ENCODE data around the gene EPO.
"Not testable (repeated sequence)": the region's sequence is repeated elsewhere in the genome, so short reads cannot be mapped to it uniquely, and the experiment has no call there.

Gene EPO

GRCh38 chr7:100686822-100687211 lies 33.5 kb upstream of the EPO start:
- Mint-ChIP-seq H3K27me3 (no peaks in the 10 kb centered on the region), H3K27ac (no peak overlapping the region), H3K4me3 (no peak overlapping the region), H3K36me3 (ENCODE audit: insufficient read depth) (peaks cover 47% of the 10 kb centered on the region), H3K9me3 (no peaks in the 10 kb centered on the region), H3K4me1 (ENCODE audit: low read depth in 2 of 2) (peaks cover 9 to 14% of the 10 kb centered on the region in 2 donors)
- DNase-seq, result no peak
- no peak for ATAC-seq (replicated peaks)

DNA sequence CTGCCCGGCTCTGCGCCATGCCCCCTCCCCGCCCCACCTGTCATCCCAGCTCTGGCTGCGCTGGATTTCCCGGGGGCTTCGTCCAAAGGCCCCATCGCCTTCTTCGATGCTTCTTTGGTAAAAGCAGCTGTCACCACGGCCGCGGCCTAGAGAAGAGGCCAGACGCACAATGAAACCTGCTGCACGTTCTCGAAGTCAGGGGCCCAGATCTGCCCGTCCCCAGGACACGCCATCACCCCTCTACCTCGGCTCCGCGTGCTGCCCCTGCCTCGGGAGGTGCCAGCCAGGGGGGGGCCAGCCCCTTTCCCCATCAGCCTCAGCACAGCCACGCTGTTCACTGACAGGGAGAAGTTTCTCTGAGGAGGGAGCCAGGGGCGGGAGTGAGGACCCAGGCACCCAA lies 33.0 kb upstream of the EPO start:
- DNase-seq (no peak), ATAC-seq (replicated peaks) (no peak)
- peaks cover 13 to 18% of the 10 kb centered on the region in 2 donors for H3K4me1 Mint-ChIP-seq (ENCODE audit: low read depth in 2 of 2)
- H3K36me3 Mint-ChIP-seq (ENCODE audit: insufficient read depth), result peaks cover 46% of the 10 kb centered on the region
- H3K27me3 Mint-ChIP-seq, result no peaks in the 10 kb centered on the region
- no peak overlapping the region for H3K4me3 Mint-ChIP-seq
- peak overlapping the region in 1 of 2 donors; percentile 78 for H3K27ac Mint-ChIP-seq
- no peaks in the 10 kb centered on the region for H3K9me3 Mint-ChIP-seq

DNA sequence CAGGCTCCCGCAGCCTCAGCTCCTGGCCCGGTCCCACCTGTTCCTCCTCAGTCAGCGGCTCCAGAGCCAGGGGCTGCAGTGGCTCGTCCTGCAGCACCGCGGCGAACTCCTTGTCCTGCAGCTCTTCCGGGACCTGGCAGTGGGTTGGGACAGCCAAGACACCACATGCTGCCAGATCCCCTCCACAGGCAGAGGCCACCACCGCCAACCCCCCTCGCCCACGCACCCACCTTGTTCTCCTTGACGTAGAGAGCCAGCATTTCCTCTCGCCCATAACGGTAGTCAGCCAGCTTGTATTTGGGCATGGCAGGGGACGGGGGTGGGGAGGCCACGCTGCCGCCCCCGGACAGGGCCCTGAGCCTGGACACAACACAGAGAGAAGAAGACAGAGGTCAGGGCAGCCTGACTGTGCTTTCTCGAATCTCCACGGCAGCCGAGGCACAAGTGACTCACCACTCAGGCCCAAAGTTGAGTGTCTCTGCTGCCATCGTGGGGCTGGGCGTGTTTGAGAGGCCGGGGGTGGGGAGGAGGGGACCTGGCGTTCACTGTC lies 32.4 kb upstream of the EPO start:
- ATAC-seq (replicated peaks), result no peak
- no peak overlapping the region for H3K4me3 Mint-ChIP-seq
- no peaks in the 10 kb centered on the region for H3K27me3 Mint-ChIP-seq
- no peaks in the 10 kb centered on the region for H3K9me3 Mint-ChIP-seq
- H3K27ac Mint-ChIP-seq, result peak overlapping the region; percentile 8 to 78
- no peak for DNase-seq
- H3K4me1 Mint-ChIP-seq (ENCODE audit: low read depth in 2 of 2), result peaks cover 19 to 24% of the 10 kb centered on the region in 2 donors
- peaks cover 48% of the 10 kb centered on the region for H3K36me3 Mint-ChIP-seq (ENCODE audit: insufficient read depth)

- ATAC-seq (replicated peaks) (no peak), DNase-seq (no peak)
- no peaks in the 10 kb centered on the region for H3K9me3 Mint-ChIP-seq
- H3K4me1 Mint-ChIP-seq (ENCODE audit: low read depth in 2 of 2), result peaks cover 24 to 27% of the 10 kb centered on the region in 2 donors
- H3K36me3 Mint-ChIP-seq (ENCODE audit: insufficient read depth), result peaks cover 54% of the 10 kb centered on the region
- H3K27ac Mint-ChIP-seq, result peak overlapping the region; percentile 8 to 78
- no peaks in the 10 kb centered on the region for H3K27me3 Mint-ChIP-seq
- no peak overlapping the region for H3K4me3 Mint-ChIP-seq
Observed at GRCh38 chr7:100688326-100688860, 31.9 kb upstream of the EPO start.

- H3K9me3 Mint-ChIP-seq, result no peaks in the 10 kb centered on the region
- H3K4me1 Mint-ChIP-seq (ENCODE audit: low read depth in 2 of 2), result peaks cover 24 to 28% of the 10 kb centered on the region in 2 donors
- ATAC-seq (replicated peaks), result no peak
- no peak for DNase-seq
- peak overlapping the region in 1 of 2 donors; percentile 51 for H3K4me3 Mint-ChIP-seq
- peaks cover 54% of the 10 kb centered on the region for H3K36me3 Mint-ChIP-seq (ENCODE audit: insufficient read depth)
- H3K27ac Mint-ChIP-seq, result peak overlapping the region; percentile 8 to 78
- no peaks in the 10 kb centered on the region for H3K27me3 Mint-ChIP-seq
Observed at GRCh38 chr7:100689230-100690135, 30.8 kb upstream of the EPO start.

GRCh38 chr7:100691676-100692577 lies 28.3 kb upstream of the EPO start:
- H3K27ac Mint-ChIP-seq, result no peak overlapping the region
- peak overlapping the region; percentile 94 for H3K4me3 Mint-ChIP-seq
- H3K4me1 Mint-ChIP-seq (ENCODE audit: low read depth in 2 of 2), result peaks cover 24 to 28% of the 10 kb centered on the region in 2 donors
- H3K27me3 Mint-ChIP-seq, result no peaks in the 10 kb centered on the region
- ATAC-seq (replicated peaks) (peak; percentile 65), DNase-seq (peak; percentile 78 to 81 (median 79))
- peaks cover 47% of the 10 kb centered on the region for H3K36me3 Mint-ChIP-seq (ENCODE audit: insufficient read depth)
- H3K9me3 Mint-ChIP-seq, result no peaks in the 10 kb centered on the region

GRCh38 chr7:100692578-100692961 lies 27.7 kb upstream of the EPO start:
- ATAC-seq (replicated peaks) (no peak), DNase-seq (no peak)
- no peaks in the 10 kb centered on the region for H3K27me3 Mint-ChIP-seq
- peak overlapping the region; percentile 96 to 97 for H3K27ac Mint-ChIP-seq
- H3K9me3 Mint-ChIP-seq, result no peaks in the 10 kb centered on the region
- H3K4me1 Mint-ChIP-seq (ENCODE audit: low read depth in 2 of 2), result peaks cover 24 to 28% of the 10 kb centered on the region in 2 donors
- peak overlapping the region; percentile 94 for H3K4me3 Mint-ChIP-seq
- peaks cover 41% of the 10 kb centered on the region for H3K36me3 Mint-ChIP-seq (ENCODE audit: insufficient read depth)

- H3K27me3 Mint-ChIP-seq, result no peaks in the 10 kb centered on the region
Observed at GRCh38 chr7:100693312-100694097, 26.8 kb upstream of the EPO start.

DNA sequence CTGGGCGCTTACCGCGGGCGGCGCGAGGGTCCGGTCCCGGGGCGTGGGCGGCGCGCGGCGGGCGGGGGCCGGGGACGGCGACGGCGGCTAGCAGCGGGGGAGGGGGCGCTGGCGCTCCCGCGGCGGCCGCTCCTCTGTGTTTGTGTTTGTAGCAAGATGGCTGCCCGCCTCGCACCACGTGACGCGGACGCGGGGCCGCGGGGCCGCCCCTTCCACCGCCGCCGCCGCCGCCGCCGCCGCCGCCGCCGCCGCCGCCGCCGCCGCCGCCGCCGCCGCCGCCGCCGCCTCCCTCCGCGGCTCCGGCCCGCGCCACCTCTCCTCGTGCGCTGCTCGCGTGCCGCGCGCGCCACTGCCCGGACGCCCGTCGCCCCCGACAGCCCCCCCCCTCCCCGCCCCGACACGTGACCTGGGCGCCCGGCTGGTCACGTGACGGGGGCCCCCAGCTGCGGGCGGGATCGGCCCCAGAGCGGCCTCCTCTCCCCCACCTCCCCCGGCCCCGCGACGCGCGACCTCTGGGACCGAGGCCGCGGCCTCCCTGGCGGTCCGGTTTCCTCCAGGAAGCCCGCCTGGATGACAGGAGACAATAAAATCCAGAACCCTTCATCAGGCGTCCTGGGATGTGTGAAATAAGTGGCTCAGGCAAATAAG lies 26.0 kb upstream of the EPO start, which contains the start of gene GIGYF1:
TSS of gene GIGYF1 (minus strand) at position 153 of the 648 bp plus-strand sequence. CDS start 6,012 bp downstream, outside the sequence.
- DNase-seq (peak; percentile 54 to 62 (median 56)), ATAC-seq (replicated peaks) (peak; percentile 74)
- H3K9me3 Mint-ChIP-seq, result no peaks in the 10 kb centered on the region
- H3K27ac Mint-ChIP-seq, result peak within 1 kb of the TSS; percentile 96 to 97
- H3K27me3 Mint-ChIP-seq, result peaks cover 0 to 1% of the 10 kb centered on the region in 2 donors
- peaks cover 20 to 22% of the 10 kb centered on the region in 2 donors for H3K4me1 Mint-ChIP-seq (ENCODE audit: low read depth in 2 of 2)
- H3K4me3 Mint-ChIP-seq, result peak within 1 kb of the TSS; percentile 94
- H3K36me3 Mint-ChIP-seq (ENCODE audit: insufficient read depth), result peaks cover 28% of the 10 kb centered on the region

More at GRCh38 chr7:100693312-100694097, 26.8 kb upstream of the EPO start:
- no peak for DNase-seq
- peak overlapping the region; percentile 94 for H3K4me3 Mint-ChIP-seq
- H3K9me3 Mint-ChIP-seq, result no peaks in the 10 kb centered on the region
- H3K27ac Mint-ChIP-seq, result peak overlapping the region; percentile 96 to 97
- peaks cover 24 to 28% of the 10 kb centered on the region in 2 donors for H3K4me1 Mint-ChIP-seq (ENCODE audit: low read depth in 2 of 2)
- peaks cover 33% of the 10 kb centered on the region for H3K36me3 Mint-ChIP-seq (ENCODE audit: insufficient read depth)
- ATAC-seq (replicated peaks), result peak; percentile 44

DNA sequence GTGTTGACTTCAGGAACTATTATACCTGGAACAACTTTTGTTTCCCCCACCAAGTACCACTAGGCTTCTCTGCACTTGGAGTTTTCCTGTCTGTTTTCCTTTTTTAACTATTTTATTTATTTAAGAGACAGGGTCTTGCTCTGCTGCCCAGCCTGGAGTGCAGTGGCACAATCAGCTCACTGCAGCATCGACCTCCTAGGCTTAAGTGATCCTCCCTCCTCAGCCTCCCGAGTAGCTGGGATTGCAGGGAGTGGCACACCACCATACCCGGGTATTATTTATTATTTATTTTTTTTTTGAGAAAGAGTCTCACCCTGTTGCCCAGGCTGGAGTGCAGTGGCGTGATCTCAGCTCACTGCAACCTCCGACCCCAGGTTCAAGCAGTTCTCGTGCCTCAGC lies 24.1 kb upstream of the EPO start:
- H3K4me3 Mint-ChIP-seq, result peak overlapping the region in 1 of 2 donors; percentile 57
- no peak overlapping the region for H3K27ac Mint-ChIP-seq
- H3K4me1 Mint-ChIP-seq (ENCODE audit: low read depth in 2 of 2), result peaks cover 19 to 20% of the 10 kb centered on the region in 2 donors

GRCh38 chr7:100699018-100699417 lies 21.2 kb upstream of the EPO start:
- no peak overlapping the region for H3K4me3 Mint-ChIP-seq
- no peak overlapping the region for H3K27ac Mint-ChIP-seq
- H3K27me3 Mint-ChIP-seq, result peaks cover 11 to 13% of the 10 kb centered on the region in 2 donors
- H3K36me3 Mint-ChIP-seq (ENCODE audit: insufficient read depth), result peaks cover 9% of the 10 kb centered on the region
- H3K9me3 Mint-ChIP-seq, result no peaks in the 10 kb centered on the region
- no peaks in the 10 kb centered on the region for H3K4me1 Mint-ChIP-seq (ENCODE audit: low read depth in 2 of 2)
- ATAC-seq (replicated peaks), result no peak
- DNase-seq, result no peak

More for the DNA sequence above, 24.1 kb upstream of the EPO start:
- no peak for DNase-seq
- no peak for ATAC-seq (replicated peaks)
- peaks cover 21% of the 10 kb centered on the region for H3K36me3 Mint-ChIP-seq (ENCODE audit: insufficient read depth)
- H3K27me3 Mint-ChIP-seq, result peaks cover 10 to 11% of the 10 kb centered on the region in 2 donors
- no peaks in the 10 kb centered on the region for H3K9me3 Mint-ChIP-seq

DNA sequence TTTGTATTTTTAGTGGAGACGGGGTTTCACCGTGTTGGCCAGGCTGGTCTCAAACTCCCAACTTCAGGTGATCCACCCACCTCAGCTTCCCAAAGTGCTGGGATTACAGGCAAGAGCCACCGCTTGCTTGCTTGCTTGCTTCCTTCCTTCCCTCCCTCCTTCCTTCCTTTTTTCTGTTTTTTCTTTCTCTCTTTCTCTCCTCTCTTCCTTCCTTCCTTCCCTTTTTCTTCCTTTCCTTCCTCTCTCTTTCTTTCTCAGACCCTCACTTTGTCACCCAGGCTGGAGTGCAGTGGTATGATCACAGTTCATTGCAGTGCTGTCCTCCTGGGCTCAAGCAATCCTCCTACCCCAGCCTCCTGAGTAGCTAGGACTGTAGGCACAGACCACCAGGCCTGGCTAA lies 19.2 kb upstream of the EPO start:
- DNase-seq; H3K4me3 Mint-ChIP-seq; H3K36me3 Mint-ChIP-seq (ENCODE audit: insufficient read depth); H3K9me3 Mint-ChIP-seq; ATAC-seq (replicated peaks); H3K4me1 Mint-ChIP-seq (ENCODE audit: low read depth in 2 of 2): not testable (repeated sequence)
- H3K27me3 Mint-ChIP-seq, result peaks cover 11 to 13% of the 10 kb centered on the region in 2 donors
- peak overlapping the region in 1 of 2 donors; percentile 8 for H3K27ac Mint-ChIP-seq

Data from effector memory CD8-positive, alpha-beta T cell (primary cell).